ENCODE data around the gene COL15A1.
"Not testable (repeated sequence)": the region's sequence is repeated elsewhere in the genome, so short reads cannot be mapped to it uniquely, and the experiment has no call there.

COL15A1 gene

DNA sequence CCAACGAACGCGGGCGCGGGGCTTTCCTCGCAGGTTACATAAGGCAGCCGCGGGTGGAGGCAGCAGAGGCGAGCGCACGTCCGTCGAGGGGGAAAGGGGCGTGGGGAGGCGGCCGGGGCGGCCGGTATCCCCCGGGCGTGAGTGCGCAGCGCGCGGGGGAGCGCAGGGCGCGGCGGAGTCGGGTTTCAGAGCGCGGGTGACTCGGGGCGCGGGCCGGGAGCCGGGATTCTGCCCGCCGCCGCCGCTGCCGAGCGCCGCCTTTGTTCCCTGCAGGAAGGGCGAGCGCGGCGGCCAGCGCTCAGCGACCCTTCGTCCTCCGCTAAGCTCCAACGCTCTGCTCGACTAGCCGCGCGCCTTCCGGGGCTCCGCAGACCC is at the start of gene COL15A1:
TSS of gene COL15A1 (plus strand) at position 226 of the 375 bp plus-strand sequence. CDS start 155 bp downstream, outside the sequence.
- DNase-seq = no peak

- no peak for DNase-seq
Observed at GRCh38 chr9:98894171-98894570, 49.5 kb upstream of the COL15A1 start.

DNA sequence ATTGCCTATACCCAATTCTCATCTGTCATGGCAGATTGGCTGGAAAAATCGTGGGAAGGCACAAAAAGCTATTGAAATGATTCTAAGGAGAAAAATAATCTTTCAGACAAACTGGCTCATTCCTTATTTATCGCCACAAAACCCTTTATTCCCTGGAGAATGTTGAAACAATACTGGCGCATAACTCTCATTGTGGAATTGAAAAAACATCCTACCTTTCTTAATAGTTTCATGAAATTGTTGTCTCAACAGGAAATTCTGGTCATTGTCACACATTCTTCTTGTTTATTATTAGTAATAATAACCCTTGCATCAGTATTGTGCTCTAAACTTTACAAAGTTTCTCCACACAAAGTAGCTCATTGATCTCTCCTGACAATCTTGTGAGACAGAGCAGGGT is 48.9 kb upstream of the COL15A1 start:
- DNase-seq = no peak

DNA sequence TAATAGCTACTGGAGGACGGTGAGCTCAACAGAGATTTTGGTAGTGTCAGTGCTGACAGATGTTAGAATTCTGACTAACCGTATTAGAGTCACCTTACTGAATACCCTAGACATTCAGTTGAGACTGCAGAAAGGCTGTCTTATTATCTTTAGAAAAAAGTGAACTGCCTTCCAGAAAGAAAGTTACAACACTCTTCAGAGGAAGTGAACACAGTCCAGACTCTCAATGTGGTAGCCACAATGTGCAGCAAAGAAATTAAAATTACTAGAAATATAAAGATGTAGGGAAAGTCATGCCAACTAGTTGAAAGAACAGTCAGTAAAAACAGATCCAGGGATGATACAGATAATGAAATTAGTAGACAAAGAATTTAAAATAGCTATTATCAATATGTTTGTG is 47.1 kb upstream of the COL15A1 start:
- no peak for DNase-seq

GRCh38 chr9:98897745-98898144 is 46.0 kb upstream of the COL15A1 start:
- DNase-seq = peak; percentile 19

- DNase-seq = peak; percentile 77
Observed at GRCh38 chr9:98899408-98900056, 44.2 kb upstream of the COL15A1 start.

DNA sequence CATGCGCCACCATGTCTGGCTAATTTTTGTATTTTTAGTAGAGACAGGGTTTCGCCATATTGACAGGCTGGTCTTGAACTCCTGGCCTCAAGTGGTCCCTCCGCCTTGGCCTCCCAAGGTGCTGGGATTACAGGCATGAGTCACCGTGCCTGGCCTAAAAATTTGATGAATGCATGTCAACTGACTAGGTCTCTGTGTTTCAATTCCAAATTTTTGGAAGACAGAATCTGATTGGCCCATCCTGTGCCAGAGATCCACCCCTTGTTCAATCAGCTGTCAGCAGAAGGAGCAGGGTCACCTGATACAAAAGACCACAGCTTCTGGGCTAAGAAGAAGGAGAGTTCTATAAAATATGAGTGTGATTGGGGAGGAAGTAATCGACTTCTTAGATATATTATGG is 43.5 kb upstream of the COL15A1 start:
- no peak for DNase-seq

DNA sequence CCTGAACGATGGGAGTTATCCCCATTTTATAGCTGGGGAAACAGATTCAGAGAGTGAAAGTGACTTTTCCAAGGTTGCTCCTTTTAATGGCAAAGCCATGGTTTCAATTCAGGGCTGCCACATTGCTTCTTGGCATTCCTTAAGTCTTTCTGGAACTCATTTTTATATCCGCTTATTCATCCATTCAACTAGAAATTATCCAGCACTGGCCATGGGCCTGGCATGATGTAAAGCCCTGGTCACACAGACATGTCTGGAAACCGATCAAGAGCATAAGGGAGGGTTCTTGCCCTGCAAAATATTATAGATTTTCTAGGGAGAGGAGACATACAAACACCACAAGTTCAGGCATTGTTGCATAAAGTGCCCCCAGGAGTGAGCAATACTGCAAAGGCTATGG is 43.0 kb upstream of the COL15A1 start:
- no peak for DNase-seq

GRCh38 chr9:98901843-98902242 is 41.9 kb upstream of the COL15A1 start:
- not testable (repeated sequence) for DNase-seq

DNA sequence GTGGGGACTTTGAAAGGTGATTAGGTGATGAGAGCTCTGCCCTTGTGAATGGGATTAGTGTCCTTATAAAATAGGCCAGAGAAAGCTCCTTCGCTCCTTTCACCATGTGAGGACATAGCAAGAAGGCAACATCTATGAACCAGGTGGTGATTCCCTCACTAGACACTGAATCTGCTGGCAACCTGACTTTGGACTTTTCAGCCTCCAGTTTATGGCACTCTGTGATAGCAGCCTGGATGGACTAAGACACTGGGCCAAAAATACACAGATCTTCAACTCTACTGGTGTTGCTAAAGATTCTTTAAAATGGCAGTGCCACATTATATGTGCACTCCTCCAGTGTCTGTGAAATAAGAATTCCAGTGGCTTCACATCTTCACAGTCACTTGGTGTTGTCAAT is 41.2 kb upstream of the COL15A1 start:
- DNase-seq = no peak

GRCh38 chr9:98902925-98903324 is 40.8 kb upstream of the COL15A1 start:
- no peak for DNase-seq

DNA sequence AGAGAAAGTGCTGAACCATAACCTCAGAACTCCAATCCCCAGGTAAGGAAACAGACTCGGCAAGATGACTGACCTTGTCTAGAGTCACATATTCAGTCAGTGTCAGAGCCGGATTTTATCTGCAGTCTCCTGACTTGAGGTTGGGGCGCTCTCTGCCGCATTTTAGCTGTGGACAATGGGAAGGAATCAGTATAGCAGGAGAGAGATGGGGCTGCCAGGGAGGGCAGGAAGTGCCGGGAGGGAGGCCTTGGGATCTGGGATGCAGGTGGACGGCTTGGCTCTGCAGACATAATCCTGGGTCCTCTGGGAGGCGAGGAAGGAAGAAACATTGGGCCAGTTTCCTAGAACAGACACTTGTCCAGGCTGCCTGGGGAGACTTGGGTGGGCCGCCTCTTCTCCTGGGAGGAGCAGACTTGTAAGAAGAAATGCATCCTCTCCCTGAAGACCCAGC is 39.7 kb upstream of the COL15A1 start:
- no peak for DNase-seq

- DNase-seq = no peak
Observed at GRCh38 chr9:98905015-98905414, 38.7 kb upstream of the COL15A1 start.

DNA sequence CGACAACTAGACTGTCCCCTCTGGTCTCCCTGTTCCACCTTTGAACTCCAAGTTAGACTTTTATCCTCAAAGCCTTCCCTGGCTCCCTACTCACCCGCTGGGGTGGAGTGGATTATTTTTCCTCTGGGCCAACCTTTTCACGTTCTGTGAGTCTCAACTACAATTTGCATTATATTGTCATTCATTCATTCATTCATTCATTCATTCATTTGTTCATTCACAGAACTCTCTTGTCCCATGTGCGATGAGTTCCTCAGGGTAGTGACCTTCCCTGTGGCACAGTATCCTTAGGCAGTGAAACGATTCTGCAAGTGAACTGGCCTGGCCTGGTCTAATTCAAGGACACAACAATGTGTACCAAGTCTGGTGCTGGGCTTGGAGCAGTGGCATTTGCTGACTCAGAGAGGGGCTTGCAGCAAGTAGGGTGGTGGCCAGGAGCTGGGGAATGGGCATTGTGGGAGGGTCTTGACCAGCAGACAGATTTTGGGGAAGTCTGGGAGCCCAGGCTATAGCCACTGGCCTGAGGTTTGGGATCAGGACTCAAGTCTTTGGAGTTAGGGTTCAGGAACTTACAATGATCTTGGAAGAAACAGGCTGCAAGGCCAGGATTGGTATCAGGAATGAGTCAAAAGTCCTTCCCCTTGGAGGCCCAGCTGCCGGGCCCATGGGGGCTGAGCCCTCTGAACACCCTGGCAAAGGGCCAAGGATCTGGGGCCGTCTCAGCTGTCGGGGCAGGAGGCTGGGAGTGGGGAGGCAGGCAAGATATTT is 37.2 kb upstream of the COL15A1 start:
- DNase-seq = peak; percentile 56

DNA sequence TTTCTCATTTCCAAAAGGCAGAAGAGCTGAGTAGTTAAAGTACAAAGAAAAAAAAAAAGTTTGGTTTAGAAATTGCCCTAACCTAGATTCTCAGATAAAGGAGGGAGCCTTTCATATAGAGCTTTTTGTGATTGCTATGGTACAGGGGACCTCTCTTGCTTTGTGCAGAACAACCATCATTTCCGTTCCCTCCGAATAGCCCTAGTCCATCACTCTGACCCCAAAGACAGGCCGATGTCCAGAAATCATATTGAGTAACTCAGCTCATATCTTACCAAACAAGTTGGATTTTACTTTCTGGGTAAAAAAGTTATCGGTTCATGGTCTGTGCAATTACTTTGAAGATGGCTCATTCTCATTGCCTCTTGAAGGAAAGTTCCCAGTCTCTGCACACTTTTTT is 36.7 kb upstream of the COL15A1 start:
- no peak for DNase-seq

DNA sequence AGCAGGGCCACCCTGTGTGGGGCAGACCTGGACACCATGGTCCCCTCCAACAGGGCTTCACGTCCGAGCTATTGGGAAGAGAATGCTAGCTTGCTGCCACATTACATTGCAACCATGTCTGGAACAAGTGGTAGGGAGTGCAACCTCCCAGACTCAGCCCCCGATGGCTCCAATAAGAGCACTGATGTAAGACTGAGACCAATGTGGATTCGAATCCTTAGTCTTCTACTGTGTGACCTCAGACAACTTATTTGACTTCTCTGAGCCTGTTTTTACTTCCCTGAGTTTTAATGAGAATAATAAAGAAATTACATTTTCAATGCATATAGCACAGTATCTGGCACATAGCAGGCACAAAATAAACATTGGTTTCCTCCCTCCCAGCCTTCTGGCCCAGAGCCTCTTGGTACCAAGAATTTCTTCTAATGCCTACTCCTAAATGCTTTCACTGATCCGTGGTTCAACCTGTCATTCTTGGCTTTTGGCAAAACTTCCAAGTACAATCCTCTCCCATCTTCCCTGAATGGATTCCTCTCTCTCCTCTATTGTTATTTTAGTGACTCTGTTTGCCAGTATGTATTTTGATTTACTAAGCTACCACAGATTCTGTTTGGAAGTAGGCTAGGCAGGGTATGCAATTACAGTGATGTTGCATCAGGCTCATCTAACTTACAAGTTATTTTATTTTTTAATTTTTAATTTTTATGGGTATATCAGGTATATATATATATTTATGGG is 34.6 kb upstream of the COL15A1 start:
- peak; percentile 73 for DNase-seq

GRCh38 chr9:98909935-98910334 is 33.8 kb upstream of the COL15A1 start:
- DNase-seq = no peak

- DNase-seq = no peak
Observed at GRCh38 chr9:98911042-98911441, 32.7 kb upstream of the COL15A1 start.

- not testable (repeated sequence) for DNase-seq
Observed at GRCh38 chr9:98911738-98912137, 32.0 kb upstream of the COL15A1 start.

- DNase-seq = no peak
Observed at GRCh38 chr9:98912450-98912849, 31.3 kb upstream of the COL15A1 start.

DNA sequence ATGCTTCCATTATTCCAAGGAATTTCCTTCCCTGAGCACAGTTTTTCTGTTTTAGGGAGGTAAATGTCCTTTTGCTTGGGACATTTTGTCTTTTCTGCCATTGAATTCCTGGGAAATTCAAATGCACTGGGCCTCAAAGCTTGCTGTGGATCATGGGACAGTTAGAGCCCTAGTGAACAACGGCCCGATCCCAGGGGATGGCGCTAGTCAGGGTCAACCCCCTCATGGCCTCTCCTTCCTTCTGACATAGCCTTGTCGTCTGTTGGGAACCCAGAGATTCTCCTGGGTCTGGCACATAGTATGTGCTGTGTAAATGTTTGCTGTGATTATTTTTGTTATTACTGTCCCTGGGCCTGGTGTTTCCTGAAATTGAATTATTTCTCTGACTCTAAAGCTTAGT is 30.7 kb upstream of the COL15A1 start:
- no peak for DNase-seq

DNA sequence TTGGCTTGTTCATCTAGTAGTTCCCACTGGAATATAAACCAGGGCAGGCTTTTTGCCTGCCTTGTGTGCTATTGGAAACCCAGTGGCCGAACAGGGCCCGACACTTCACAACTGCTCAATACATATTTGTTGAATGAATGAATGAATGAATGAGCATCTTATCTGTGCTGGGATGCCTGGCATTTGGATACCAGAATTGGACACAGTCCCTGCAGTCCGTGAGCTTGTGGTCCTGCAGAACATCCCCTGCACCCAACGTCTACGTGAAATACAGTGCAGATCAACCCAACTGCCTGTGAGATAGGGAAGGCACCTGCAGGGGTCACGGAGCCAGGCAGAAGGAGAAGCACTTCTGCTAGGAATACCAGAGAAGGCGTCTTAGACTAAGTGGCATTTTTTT is 30.0 kb upstream of the COL15A1 start:
- DNase-seq = no peak

DNA sequence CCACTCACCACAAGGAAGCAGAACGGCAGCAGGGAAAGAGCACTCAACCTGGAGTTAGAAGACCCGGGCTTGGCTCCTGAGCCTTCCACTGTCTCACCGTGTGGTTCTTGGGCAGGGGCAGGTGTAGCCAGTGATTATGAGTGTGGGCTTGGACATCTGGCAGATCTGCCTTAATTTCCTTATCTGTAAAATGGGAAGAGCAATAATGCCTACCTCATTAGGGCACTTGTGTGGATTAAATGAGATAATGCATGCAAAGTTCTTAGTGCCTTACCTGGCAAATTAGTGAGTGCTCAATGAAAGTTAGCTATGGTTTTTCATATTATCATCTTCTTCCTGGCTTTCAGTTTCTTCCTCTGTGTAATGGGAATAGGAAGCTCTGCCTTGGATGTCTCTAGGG is 28.1 kb upstream of the COL15A1 start:
- no peak for DNase-seq

- DNase-seq = no peak
Observed at GRCh38 chr9:98916660-98917059, 27.0 kb upstream of the COL15A1 start.

Data from HCEC 1CT (cell line).